Lower lobe of right lung (tissue), 2 donors: ENCODE data around the gene FOLR3. TPM values are rescaled to one million over a fixed set of nuclear protein-coding genes. Genes with fewer than 3 reads are reported as not detected.

ENCODE experiments used
- ATAC-seq, 2 donors: fragments of 200-7000 bp; cut with Tn5 transposase; one replicate each; pipeline ENCODE4 v1.9.1; 2020 to 2022; ENCODE audit warnings: mild to moderate bottlenecking in 2 of 2, moderate library complexity in 2 of 2
- DNase-seq: peaks from one replicate; pipeline ENCODE4 v3.0.0-alpha.2; 2020
- H3K27ac ChIP-seq: fragments of 200-600 bp; one replicate; pipeline ENCODE4 v1.8.0; 2022
- H3K27me3 ChIP-seq: fragments of 200-600 bp; one replicate; pipeline ENCODE4 v1.8.0; 2022; ENCODE audit warnings: low read depth
- H3K36me3 ChIP-seq: fragments of 200-600 bp; one replicate; pipeline ENCODE4 v1.8.0; 2022; ENCODE audit warnings: mild to moderate bottlenecking
- H3K4me1 ChIP-seq: fragments of 200-600 bp; one replicate; pipeline ENCODE4 v1.8.0; 2022
- H3K4me3 ChIP-seq: fragments of 200-600 bp; one replicate; pipeline ENCODE4 v1.8.0; 2022; ENCODE audit warnings: mild to moderate bottlenecking
- H3K9me3 ChIP-seq: fragments of 200-600 bp; one replicate; pipeline ENCODE4 v1.8.0; 2022
- intact Hi-C: fragments of 100-400 bp; cut with DNase I; formaldehyde crosslinking; loops from one replicate; pipeline ENCODE4 v1.11.0; 2022
- total RNA-seq: library from RNA; stranded (reverse); fragmentation: NEBNext Ultra II Directional; extraction: Animal tissue kit (Norgen Biotek cat#: 25700); gene quantifications from one replicate; pipeline ENCODE4 v1.2.1, GENCODE V29; 2021
- TF ChIP-seq, protein P1 (sequence below): fragments of 200-600 bp; IDR thresholded peaks from one replicate; pipeline ENCODE4 v1.8.0; 2022; ENCODE audit warnings: antibody characterized with exemption, mild to moderate bottlenecking
- donor health status: DM: no; HTN: yes; CAD: no; lungs with severe emphysema.

Gene FOLR3
- total RNA-seq, 1 donor from 2014 or later: 53.1 TPM

DNA sequence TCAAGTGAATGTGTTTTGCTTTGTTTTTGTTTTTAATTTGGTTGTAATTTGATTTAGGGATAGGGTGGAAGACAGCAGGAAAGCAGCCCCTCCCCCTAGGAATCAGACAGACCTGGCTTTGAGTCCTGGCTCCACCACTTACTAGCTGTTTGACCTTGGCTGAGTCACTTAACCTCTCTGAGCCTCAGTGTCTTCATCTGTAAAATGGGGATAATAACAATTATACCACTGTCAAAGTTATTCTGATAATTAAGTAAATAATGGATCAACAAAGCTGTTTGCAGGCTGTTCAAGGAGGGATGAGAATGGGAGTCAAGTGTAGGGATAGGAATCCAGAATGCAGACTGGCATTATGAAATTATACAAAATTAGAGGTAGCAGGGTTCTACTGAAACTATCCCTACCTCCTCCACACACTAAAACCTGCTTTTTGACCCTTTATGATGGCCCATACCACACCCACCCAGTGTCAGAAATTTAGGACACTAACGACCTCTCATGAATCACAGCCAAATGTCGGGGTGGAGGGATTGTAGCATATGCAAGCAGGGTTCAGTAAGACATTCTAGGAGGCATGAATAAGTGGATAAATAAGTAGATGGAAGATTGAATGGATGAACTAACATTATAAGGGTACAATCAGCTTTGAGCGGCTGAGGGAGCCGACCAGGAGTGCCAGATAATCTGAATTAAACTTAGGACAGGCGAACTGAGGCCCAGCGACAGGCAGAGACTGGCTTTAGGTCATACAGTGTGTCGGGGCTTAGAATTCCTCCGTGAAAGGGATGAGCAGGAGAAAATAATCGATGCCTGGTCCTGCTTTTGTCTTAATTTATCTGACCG is 24.0 kb upstream of the FOLR3 start:
- DNase-seq: no peak
- peak overlapping the region; percentile 97 for H3K27ac ChIP-seq
- no peaks in the 10 kb centered on the region for H3K9me3 ChIP-seq
- H3K4me3 ChIP-seq: peak overlapping the region; percentile 65
- H3K4me1 ChIP-seq: peaks cover 15% of the 10 kb centered on the region
- TF ChIP-seq, protein P1, sequence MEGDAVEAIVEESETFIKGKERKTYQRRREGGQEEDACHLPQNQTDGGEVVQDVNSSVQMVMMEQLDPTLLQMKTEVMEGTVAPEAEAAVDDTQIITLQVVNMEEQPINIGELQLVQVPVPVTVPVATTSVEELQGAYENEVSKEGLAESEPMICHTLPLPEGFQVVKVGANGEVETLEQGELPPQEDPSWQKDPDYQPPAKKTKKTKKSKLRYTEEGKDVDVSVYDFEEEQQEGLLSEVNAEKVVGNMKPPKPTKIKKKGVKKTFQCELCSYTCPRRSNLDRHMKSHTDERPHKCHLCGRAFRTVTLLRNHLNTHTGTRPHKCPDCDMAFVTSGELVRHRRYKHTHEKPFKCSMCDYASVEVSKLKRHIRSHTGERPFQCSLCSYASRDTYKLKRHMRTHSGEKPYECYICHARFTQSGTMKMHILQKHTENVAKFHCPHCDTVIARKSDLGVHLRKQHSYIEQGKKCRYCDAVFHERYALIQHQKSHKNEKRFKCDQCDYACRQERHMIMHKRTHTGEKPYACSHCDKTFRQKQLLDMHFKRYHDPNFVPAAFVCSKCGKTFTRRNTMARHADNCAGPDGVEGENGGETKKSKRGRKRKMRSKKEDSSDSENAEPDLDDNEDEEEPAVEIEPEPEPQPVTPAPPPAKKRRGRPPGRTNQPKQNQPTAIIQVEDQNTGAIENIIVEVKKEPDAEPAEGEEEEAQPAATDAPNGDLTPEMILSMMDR: no peak
- intact Hi-C loops: no loop called here
- H3K36me3 ChIP-seq: peaks cover 24% of the 10 kb centered on the region
- no peak for ATAC-seq
- H3K27me3 ChIP-seq: no peaks in the 10 kb centered on the region

DNA sequence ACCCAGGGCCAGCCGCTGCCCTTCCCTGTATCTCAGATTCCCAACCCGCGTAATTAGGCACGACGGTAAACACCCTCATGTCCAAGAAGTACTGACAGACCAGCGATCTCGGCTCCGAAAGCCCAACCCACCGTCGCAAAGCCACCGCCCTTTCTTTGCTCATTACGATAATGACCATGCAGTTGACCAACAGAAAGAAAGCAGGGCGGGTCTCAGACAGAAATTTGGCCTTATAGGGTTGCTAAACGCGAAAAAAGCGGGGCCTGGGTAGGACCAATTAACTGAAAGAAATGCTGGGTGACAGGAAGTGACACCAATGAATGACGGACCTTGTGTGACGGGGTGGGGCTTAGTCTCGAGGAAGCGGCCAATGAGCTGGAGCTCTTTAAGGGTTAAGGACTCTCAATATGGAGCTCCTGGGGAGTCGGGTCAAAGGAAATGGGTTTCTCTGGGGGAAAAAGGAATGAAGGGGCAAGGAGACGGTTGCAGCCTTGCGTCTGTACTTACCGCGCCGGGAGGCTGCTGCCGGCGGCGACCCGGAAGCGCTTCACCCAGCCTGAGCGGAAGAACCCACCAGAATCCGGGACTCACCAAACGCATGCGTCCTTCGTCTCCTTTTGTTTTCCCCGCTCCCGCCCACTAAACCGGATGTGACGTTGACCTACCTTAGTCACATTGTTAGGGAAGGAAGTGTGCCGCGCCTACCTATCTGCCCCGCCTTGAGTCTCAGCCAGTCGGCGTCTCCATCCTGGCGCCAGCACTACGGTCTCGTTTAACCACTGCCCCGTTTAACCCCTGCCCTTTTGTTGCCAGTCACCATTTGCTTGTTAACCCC is 23.2 kb upstream of the FOLR3 start, which contains the start of gene ANAPC15:
TSS of gene ANAPC15 (minus strand) at position 553 of the 835 bp plus-strand sequence. CDS start 1,419 bp downstream, outside the sequence.
- TF ChIP-seq, protein P1: no peak
- Histone ChIP-seq H3K4me1 (peaks cover 15% of the 10 kb centered on the region), H3K36me3 (peaks cover 24% of the 10 kb centered on the region), H3K4me3 (peak within 1 kb of the TSS; percentile 65), H3K27me3 (no peaks in the 10 kb centered on the region), H3K9me3 (no peaks in the 10 kb centered on the region), H3K27ac (peak within 1 kb of the TSS; percentile 97)
- ATAC-seq: peak; percentile 96 to 97
- intact Hi-C loops: no loop called here
- DNase-seq: peak; percentile 99

DNA sequence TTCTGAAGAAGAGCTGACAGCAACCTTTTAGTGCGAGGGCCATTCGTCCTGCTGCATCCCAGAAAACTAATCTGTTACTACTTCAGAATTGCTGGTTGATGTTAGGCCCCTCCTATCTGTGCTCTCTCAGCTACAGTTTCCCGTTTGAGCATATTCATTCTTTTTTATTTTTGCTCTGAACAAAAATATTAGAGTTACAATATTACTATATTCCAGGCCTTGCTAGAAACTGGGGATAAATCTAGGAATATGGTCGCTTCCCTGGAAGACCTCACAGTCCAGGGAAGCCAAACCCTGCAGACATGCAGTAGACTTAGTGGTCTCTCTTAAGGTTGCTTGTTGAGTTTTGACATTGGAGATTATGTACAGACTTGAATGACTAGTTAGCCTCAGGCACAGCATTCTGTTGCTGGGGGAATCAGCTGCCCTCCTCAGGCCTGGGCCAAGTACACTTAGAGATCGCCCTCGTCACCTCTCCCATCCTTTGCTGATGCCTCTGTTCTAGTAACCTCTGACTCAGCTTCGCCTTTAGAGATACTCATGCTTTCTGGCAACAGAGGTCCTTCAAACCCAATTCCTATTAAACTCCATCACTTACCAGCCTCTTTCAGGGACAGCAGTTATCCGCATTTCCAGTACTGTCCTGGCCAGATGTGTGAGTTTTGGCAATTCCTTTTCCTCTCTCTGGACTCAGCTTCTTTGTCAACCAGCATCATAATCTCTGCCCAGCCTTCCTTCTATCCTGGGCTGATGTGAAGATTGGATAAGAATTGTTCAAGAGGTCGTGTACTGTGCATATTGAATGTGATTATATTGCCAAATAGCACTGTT is 22.3 kb upstream of the FOLR3 start:
- intact Hi-C loops: no loop called here
- DNase-seq: no peak
- no peak for ATAC-seq

DNA sequence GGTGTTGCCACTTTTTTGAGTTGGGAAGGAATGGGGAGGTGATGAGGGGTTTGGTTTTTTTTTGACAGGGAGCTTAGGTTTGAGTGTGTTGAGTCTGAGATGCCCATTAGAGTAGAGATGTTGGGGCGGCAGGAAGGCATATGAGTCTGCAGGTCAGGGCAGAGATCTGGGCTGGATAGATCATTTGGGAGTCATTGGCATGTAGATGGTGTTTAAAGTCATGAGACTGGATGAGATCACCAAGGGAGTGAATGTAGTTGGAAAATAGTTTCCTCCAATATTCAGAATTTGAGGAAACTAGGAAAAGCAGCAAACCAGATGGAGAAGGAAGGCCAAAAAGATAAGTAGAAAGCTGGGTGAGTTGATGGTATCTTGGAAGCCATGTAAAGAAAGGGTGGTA is 21.0 kb upstream of the FOLR3 start:
- TF ChIP-seq, protein P1: no peak
- Histone ChIP-seq H3K4me1 (peaks cover 15% of the 10 kb centered on the region), H3K4me3 (no peak overlapping the region), H3K27me3 (no peaks in the 10 kb centered on the region), H3K9me3 (no peaks in the 10 kb centered on the region), H3K27ac (no peak overlapping the region), H3K36me3 (peaks cover 10% of the 10 kb centered on the region)
- ATAC-seq (no peak), DNase-seq (no peak)
- intact Hi-C loops: no loop called here

More for the DNA sequence above, 22.3 kb upstream of the FOLR3 start:
- Histone ChIP-seq H3K36me3 (peaks cover 20% of the 10 kb centered on the region), H3K4me3 (peak overlapping the region; percentile 65), H3K27ac (peak overlapping the region; percentile 97), H3K4me1 (peaks cover 15% of the 10 kb centered on the region), H3K27me3 (no peaks in the 10 kb centered on the region), H3K9me3 (no peaks in the 10 kb centered on the region)
- TF ChIP-seq, protein P1: no peak
